Suprapubic skin (tissue), 4 donors: ENCODE results near the gene LCN9. TPM values are rescaled to one million over a fixed set of nuclear protein-coding genes. Genes with fewer than 3 reads are reported as not detected.
"Not testable (repeated sequence)": the region's sequence is repeated elsewhere in the genome, so short reads cannot be mapped to it uniquely, and the experiment has no call there.

Experiments used
- DNase-seq, 2 donors: peaks; one replicate each; pipeline ENCODE4 v3.0.0-alpha.2; 2019; ENCODE audit warnings: low spot score in 2 of 2
- H3K27ac ChIP-seq: fragments of 200-600 bp; sonication (generic); one replicate; pipeline ENCODE4 v1.5.1; 2019
- H3K27me3 ChIP-seq: fragments of 200-600 bp; sonication (generic); one replicate; pipeline ENCODE4 v1.5.1; 2019
- H3K36me3 ChIP-seq: fragments of 200-600 bp; sonication (generic); one replicate; pipeline ENCODE4 v1.5.1; 2019
- H3K4me1 ChIP-seq: fragments of 200-600 bp; sonication (generic); one replicate; pipeline ENCODE4 v1.5.1; 2019
- H3K4me3 ChIP-seq: fragments of 200-600 bp; sonication (generic); one replicate; pipeline ENCODE4 v1.5.1; 2019; ENCODE audit warnings: mild to moderate bottlenecking
- H3K9me3 ChIP-seq: fragments of 200-600 bp; sonication (generic); one replicate; pipeline ENCODE4 v1.5.1; 2019
- EP300 ChIP-seq: sonication (generic); formaldehyde crosslinking; IDR thresholded peaks from one replicate; pipeline ENCODE4 v1.6.1; 2017; ENCODE audit warnings: antibody characterized with exemption
- POLR2A ChIP-seq, 2 donors: fragments of 450-650 bp; IDR thresholded peaks; one replicate each; pipeline ENCODE4 v1.6.1; 2017; ENCODE audit warnings: antibody characterized with exemption in 2 of 2, mild to moderate bottlenecking in 2 of 2, moderate library complexity in 2 of 2
- POLR2AphosphoS5 ChIP-seq, 3 donors: sonication (generic); formaldehyde crosslinking; IDR thresholded peaks; one replicate each; pipeline ENCODE4 v1.6.1; 2017; ENCODE audit warnings: antibody characterized with exemption in 3 of 3
- WGBS: methylation state at CpG from one replicate; pipeline ENCODE4 v1.1.5; 2018; 5-methylcytosine and 5-hydroxymethylcytosine counted together
- total RNA-seq, 4 donors: library from RNA; depleted of rRNA; stranded (reverse); fragments of >200 nt; gene quantifications; one replicate each; pipeline ENCODE4 v1.1.0, GENCODE V29; 2016
- TF ChIP-seq, protein P1 (sequence below), 2 donors: fragments of 200-600 bp in 1 of 2; fragments of 450-650 bp in 1 of 2; sonication (generic) in 1 of 2; IDR thresholded peaks; one replicate each; pipeline ENCODE4 v1.5.1; 2016 to 2019; ENCODE audit warnings: antibody characterized with exemption in 2 of 2, mild to moderate bottlenecking in 1 of 2, moderate library complexity in 1 of 2

Gene LCN9
- total RNA-seq, 4 donors from 2014 or later = not detected

DNA sequence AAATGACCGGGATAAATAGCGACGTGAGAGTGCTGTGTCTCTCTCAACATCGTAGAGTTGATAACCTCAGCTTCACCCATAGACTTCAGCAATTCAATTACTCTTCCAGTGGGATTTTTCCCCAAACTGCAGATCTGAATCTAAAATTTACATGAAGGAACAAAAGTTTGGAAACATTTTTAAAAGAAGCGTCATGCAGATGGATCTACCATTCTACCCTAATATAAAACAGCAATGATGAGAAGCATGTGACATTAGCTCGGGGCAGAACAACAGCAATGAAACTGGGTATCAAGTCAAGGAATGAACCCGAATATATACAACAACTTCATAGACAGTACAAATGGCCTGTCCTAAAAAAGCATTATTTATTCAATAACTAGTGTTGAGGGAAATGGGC, 42.6 kb upstream of the LCN9 start:
- no peak overlapping the region for H3K27ac ChIP-seq
- no peaks in the 10 kb centered on the region for H3K9me3 ChIP-seq
- no peak overlapping the region for H3K4me3 ChIP-seq
- peaks cover 38% of the 10 kb centered on the region for H3K27me3 ChIP-seq
- WGBS = 70% methylated on average over 7 of the region's 7 CpGs
- no peak for DNase-seq
- H3K4me1 ChIP-seq = no peaks in the 10 kb centered on the region
- no peaks in the 10 kb centered on the region for H3K36me3 ChIP-seq
- TF ChIP-seq EP300 = no peak
- TF ChIP-seq POLR2A (IDR thresholded peaks at IDR 0.05) = no peak
- TF ChIP-seq POLR2AphosphoS5 (IDR thresholded peaks at IDR 0.05) = no peak
- TF ChIP-seq, protein P1, sequence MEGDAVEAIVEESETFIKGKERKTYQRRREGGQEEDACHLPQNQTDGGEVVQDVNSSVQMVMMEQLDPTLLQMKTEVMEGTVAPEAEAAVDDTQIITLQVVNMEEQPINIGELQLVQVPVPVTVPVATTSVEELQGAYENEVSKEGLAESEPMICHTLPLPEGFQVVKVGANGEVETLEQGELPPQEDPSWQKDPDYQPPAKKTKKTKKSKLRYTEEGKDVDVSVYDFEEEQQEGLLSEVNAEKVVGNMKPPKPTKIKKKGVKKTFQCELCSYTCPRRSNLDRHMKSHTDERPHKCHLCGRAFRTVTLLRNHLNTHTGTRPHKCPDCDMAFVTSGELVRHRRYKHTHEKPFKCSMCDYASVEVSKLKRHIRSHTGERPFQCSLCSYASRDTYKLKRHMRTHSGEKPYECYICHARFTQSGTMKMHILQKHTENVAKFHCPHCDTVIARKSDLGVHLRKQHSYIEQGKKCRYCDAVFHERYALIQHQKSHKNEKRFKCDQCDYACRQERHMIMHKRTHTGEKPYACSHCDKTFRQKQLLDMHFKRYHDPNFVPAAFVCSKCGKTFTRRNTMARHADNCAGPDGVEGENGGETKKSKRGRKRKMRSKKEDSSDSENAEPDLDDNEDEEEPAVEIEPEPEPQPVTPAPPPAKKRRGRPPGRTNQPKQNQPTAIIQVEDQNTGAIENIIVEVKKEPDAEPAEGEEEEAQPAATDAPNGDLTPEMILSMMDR (IDR thresholded peaks at IDR 0.05) = no peak

DNA sequence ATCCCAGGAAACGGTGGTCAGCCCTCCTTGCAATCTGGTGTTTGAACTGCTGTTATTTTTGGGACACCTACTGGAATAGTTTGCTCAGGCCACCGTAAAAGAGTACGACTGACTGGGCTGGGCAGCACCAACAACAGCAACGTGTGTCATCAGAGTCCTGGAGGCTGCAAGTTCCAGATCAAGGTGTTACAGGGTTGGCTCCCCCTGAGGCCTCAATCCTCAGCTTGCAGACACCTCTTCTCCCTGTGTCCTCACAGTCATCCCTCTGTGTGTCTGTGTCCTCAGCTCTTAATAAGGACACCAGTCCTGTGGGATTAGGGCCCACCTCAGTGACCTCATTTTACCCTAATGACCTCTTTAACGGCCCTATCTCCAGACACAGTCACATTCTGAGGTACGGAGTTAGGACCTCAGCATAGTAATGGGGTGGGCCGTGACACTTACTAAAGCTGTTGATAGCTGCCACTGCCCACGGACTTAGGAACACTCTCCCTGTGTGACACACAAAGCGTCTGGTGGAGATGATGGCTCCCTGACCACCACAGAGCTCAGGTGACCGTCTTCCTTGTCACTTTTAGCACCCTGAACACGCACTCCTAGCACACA, 40.6 kb upstream of the LCN9 start:
- no peak for DNase-seq
- Histone ChIP-seq H3K4me1 (no peaks in the 10 kb centered on the region), H3K27me3 (peaks cover 26% of the 10 kb centered on the region), H3K9me3 (peaks cover 7% of the 10 kb centered on the region), H3K27ac (no peak overlapping the region), H3K4me3 (no peak overlapping the region), H3K36me3 (no peaks in the 10 kb centered on the region)
- TF ChIP-seq, protein P1 (IDR thresholded peaks at IDR 0.05) = no peak
- TF ChIP-seq EP300 (no peak), POLR2AphosphoS5 (IDR thresholded peaks at IDR 0.05) (no peak), POLR2A (IDR thresholded peaks at IDR 0.05) (no peak)
- WGBS = 66% methylated on average over 10 of the region's 11 CpGs

DNA sequence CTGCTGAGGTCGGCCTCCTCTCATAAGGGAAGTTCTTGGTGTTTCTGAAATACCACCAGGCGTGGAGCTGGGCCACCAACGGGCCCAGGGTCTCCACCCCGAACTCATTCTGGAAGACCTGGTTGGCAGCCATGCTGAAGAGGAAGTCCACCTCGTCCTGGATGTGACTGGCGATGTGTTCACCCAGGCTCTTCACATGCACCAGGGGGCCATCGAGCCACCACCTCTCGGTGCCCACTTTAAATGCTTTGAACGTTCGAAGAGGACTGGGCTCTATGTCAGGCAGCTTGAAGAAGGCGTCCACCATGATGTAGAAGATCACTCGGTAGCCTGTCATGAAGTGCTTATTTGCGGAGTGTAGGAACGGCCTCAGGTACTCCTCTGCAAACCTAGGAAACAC, 38.8 kb upstream of the LCN9 start:
- H3K9me3 ChIP-seq = peaks cover 10% of the 10 kb centered on the region
- 90% methylated on average over 14 of the region's 14 CpGs for WGBS
- TF ChIP-seq EP300 (no peak), POLR2AphosphoS5 (IDR thresholded peaks at IDR 0.05) (no peak), POLR2A (IDR thresholded peaks at IDR 0.05) (no peak)
- TF ChIP-seq, protein P1 (IDR thresholded peaks at IDR 0.05) = no peak
- H3K4me1 ChIP-seq = no peaks in the 10 kb centered on the region
- peaks cover 14% of the 10 kb centered on the region for H3K27me3 ChIP-seq
- no peak overlapping the region for H3K27ac ChIP-seq
- H3K4me3 ChIP-seq = no peak overlapping the region
- DNase-seq = no peak
- H3K36me3 ChIP-seq = no peaks in the 10 kb centered on the region

DNA sequence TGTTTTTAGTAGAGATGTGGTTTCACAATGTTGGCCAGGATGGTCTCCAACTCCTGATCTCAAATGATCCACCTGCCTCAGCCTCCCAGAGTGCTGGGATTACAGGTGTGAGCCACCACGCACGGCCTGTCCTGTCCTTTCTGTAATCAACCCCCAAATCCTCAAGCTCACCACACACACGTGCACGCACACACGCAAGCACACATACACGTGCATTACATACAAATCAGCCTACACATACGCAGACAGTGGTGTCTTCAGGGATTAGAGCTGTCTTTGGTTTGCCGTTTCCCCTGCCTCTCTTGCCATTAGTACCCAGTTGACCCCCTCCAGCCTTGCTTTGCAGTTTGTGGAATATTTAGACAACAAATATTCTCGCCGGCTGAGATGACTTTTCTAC, 30.3 kb upstream of the LCN9 start:
- Histone ChIP-seq H3K27ac (no peak overlapping the region), H3K36me3 (no peaks in the 10 kb centered on the region), H3K9me3 (peaks cover 6% of the 10 kb centered on the region), H3K27me3 (peaks cover 30% of the 10 kb centered on the region), H3K4me1 (no peaks in the 10 kb centered on the region), H3K4me3 (no peak overlapping the region)
- TF ChIP-seq POLR2A (IDR thresholded peaks at IDR 0.05) = no peak
- no peak for DNase-seq
- WGBS = 90% methylated on average over 10 of the region's 10 CpGs

DNA sequence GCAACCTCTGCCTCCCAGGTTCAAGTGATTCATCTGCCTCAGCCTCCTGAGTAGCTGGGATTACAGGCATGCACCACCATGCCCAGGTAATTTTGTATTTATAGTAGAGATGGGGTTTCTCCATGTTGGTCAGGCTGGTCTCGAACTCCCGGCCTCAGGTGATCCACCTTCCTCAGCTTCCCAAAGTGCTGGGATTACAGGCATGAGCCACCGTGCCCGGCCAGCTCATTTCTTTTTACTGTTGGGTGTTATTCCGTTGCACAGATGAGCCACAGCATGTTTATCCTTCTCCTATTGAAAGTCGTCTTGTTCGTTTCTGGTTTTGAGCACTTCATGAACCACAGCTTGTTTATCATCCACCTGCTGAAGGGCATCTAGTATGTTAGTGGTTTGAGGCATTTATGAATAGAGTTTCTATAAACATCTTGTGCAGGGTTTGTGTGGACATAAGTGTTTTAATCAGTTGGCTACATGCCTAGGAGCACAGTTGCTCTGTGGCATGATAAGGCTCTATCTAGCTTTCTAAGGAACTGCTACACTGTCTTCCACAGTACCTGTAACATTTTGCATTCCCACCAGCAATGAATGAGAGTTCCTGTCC, 26.1 kb upstream of the LCN9 start:
- not testable (repeated sequence) for H3K36me3 ChIP-seq, DNase-seq, H3K27ac ChIP-seq, H3K4me1 ChIP-seq, H3K9me3 ChIP-seq, H3K4me3 ChIP-seq
- H3K27me3 ChIP-seq = peaks cover 48% of the 10 kb centered on the region
- 80% methylated on average over 7 of the region's 7 CpGs for WGBS

DNA sequence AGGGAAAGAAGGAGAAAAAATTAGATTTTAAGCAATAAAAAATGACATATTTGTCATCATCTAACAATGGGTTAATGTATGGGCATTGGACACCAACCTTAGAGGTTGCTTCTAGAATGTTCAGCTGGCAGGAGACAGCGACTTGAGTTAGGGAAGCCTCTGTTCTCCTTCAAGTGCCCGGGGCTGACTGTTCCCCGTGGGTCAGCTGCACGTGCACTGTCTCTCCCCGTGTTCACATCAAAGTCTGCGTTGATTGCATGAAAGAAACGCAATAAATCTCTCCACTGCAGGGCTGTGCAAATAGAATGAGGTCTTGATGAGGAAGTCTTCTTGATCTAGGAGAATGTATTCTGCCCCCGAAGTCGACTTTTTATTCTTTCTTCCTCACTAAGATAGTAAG, 23.9 kb upstream of the LCN9 start, which contains the start of gene GLT6D1:
Gene GLT6D1 (minus strand): TSS at position 345 of the 400 bp plus-strand sequence. CDS start 353 bp downstream, outside the sequence.
- Histone ChIP-seq H3K36me3 (no peaks in the 10 kb centered on the region), H3K27ac (no peak within 1 kb of the TSS), H3K9me3 (no peaks in the 10 kb centered on the region), H3K27me3 (peaks cover 41% of the 10 kb centered on the region), H3K4me3 (no peak within 1 kb of the TSS), H3K4me1 (no peaks in the 10 kb centered on the region)
- TF ChIP-seq EP300 (no peak), POLR2A (IDR thresholded peaks at IDR 0.05) (no peak), POLR2AphosphoS5 (IDR thresholded peaks at IDR 0.05) (no peak)
- TF ChIP-seq, protein P1 (IDR thresholded peaks at IDR 0.05) = no peak
- DNase-seq = no peak
- 42% methylated on average over 9 of the region's 9 CpGs for WGBS
